Loucy (cell line): Measurements from ENCODE around the gene XCL2.

Experiments used
- H2AFZ ChIP-seq: fragments of 200-600 bp; sonication (generic); 2 replicates; pipeline ENCODE4 v1.6.0; 2016; ENCODE audit warnings: antibody characterized with exemption, mild to moderate bottlenecking, low read length, moderate library complexity
- H3F3A ChIP-seq: fragments of 200-600 bp; 2 replicates; pipeline ENCODE4 v1.6.0; 2016; ENCODE audit warnings: antibody characterized with exemption, low read depth, mild to moderate bottlenecking
- H3K27me3 ChIP-seq: fragments of 200-600 bp; sonication (generic); 2 replicates; pipeline ENCODE4 v1.6.1; 2014; ENCODE audit warnings: low read length, mild to moderate bottlenecking; ENCODE audit not compliant: insufficient read depth, poor library complexity, severe bottlenecking
- H3K36me3 ChIP-seq: fragments of 200-600 bp; sonication (generic); 2 replicates; pipeline ENCODE4 v1.6.1; 2016; ENCODE audit warnings: low read length; ENCODE audit not compliant: insufficient read depth
- H3K4me1 ChIP-seq: fragments of 200-600 bp; sonication (generic); 2 replicates; pipeline ENCODE4 v1.5.1; 2014; ENCODE audit warnings: low read length, mild to moderate bottlenecking; ENCODE audit not compliant: insufficient read depth, poor library complexity, severe bottlenecking
- H3K4me2 ChIP-seq: fragments of 200-600 bp; sonication (generic); 2 replicates; pipeline ENCODE4 v1.6.0; 2014; ENCODE audit warnings: antibody characterized with exemption, low read length, low read depth, mild to moderate bottlenecking; ENCODE audit not compliant: poor library complexity, severe bottlenecking
- H3K4me3 ChIP-seq: fragments of 200-600 bp; sonication (generic); 2 replicates; pipeline ENCODE4 v1.5.1; 2014; ENCODE audit warnings: low read length, mild to moderate bottlenecking, mixed read lengths; ENCODE audit not compliant: poor library complexity, severe bottlenecking
- H3K79me2 ChIP-seq: fragments of 200-600 bp; sonication (generic); 2 replicates; pipeline ENCODE4 v1.6.1; 2014; ENCODE audit warnings: low read length; ENCODE audit not compliant: insufficient read depth
- H3K9ac ChIP-seq: fragments of 200-600 bp; sonication (generic); 2 replicates; pipeline ENCODE4 v1.6.0; 2014; ENCODE audit warnings: mild to moderate bottlenecking, low read depth, low read length, moderate library complexity; ENCODE audit not compliant: poor library complexity, severe bottlenecking
- H3K9me2 ChIP-seq: fragments of 200-600 bp; sonication (generic); replicated peaks from 2 replicates; pipeline ENCODE4 v1.6.1; 2016; ENCODE audit warnings: low read depth, low read length, mixed read lengths
- H3K9me3 ChIP-seq: fragments of 200-600 bp; sonication (generic); 2 replicates; pipeline ENCODE4 v1.6.1; 2014; ENCODE audit warnings: mild to moderate bottlenecking, antibody characterized with exemption, low read length, low read depth; ENCODE audit not compliant: insufficient read depth
- H4K20me1 ChIP-seq: fragments of 200-600 bp; sonication (generic); 2 replicates; pipeline ENCODE4 v1.6.0; 2014; ENCODE audit warnings: antibody characterized with exemption, low read length, mild to moderate bottlenecking; ENCODE audit not compliant: insufficient read depth, poor library complexity, severe bottlenecking
- CTCF ChIP-seq: fragments of 200-600 bp; sonication (generic); conservative IDR thresholded peaks from 2 replicates; pipeline ENCODE4 v1.5.1; 2014; ENCODE audit warnings: mild to moderate bottlenecking, antibody characterized with exemption, low read length
- EZH2phosphoT487 ChIP-seq: fragments of 200-600 bp; IDR thresholded peaks from 2 replicates; pipeline ENCODE4 v1.6.1; 2018; ENCODE audit warnings: antibody characterized with exemption, mild to moderate bottlenecking, moderate library complexity, borderline replicate concordance

The XCL2 gene

GRCh38 chr1:168553680-168554553 lies 10.1 kb upstream of the XCL2 start:
- Histone ChIP-seq H2AFZ (peak overlapping the region; percentile 58; the same call in 1 of the 2 replicates), H3K27me3 (no peaks in the 10 kb centered on the region), H3K4me3 (peak overlapping the region; percentile 3), H3K36me3 (no peaks in the 10 kb centered on the region), H3K9ac (peak overlapping the region; percentile 53), H3F3A (peaks cover 9% of the 10 kb centered on the region; the same call in 1 of the 2 replicates), H3K4me2 (peak overlapping the region; percentile 35), H3K9me2 (no peaks in the 10 kb centered on the region), H4K20me1 (no peaks in the 10 kb centered on the region), H3K4me1 (peaks cover 89% of the 10 kb centered on the region), H3K9me3 (peaks cover 3% of the 10 kb centered on the region), H3K79me2 (no peaks in the 10 kb centered on the region)
- no peak for TF ChIP-seq CTCF
- TF ChIP-seq EZH2phosphoT487, result no peak

- Histone ChIP-seq H3K4me1 (peaks cover 80% of the 10 kb centered on the region), H3K36me3 (no peaks in the 10 kb centered on the region), H3F3A (peaks cover 9% of the 10 kb centered on the region; the same call in 1 of the 2 replicates), H3K9ac (no peak overlapping the region), H4K20me1 (no peaks in the 10 kb centered on the region), H3K9me2 (no peaks in the 10 kb centered on the region), H3K4me2 (no peak overlapping the region), H3K79me2 (no peaks in the 10 kb centered on the region), H3K27me3 (no peaks in the 10 kb centered on the region), H3K4me3 (no peak overlapping the region), H2AFZ (no peak overlapping the region), H3K9me3 (peaks cover 3% of the 10 kb centered on the region)
- TF ChIP-seq CTCF (no peak), EZH2phosphoT487 (no peak)
Observed at GRCh38 chr1:168552961-168553360, 9.2 kb upstream of the XCL2 start.

- H3K9me2 ChIP-seq, result no peaks in the 10 kb centered on the region
- H3F3A ChIP-seq, result peaks cover 9% of the 10 kb centered on the region; the same call in 1 of the 2 replicates
- no peaks in the 10 kb centered on the region for H3K27me3 ChIP-seq
- H3K4me3 ChIP-seq, result no peak overlapping the region
- no peak overlapping the region for H2AFZ ChIP-seq
- no peaks in the 10 kb centered on the region for H4K20me1 ChIP-seq
- peak overlapping the region; percentile 2 for H3K9ac ChIP-seq
- peaks cover 68% of the 10 kb centered on the region for H3K4me1 ChIP-seq
- H3K79me2 ChIP-seq, result no peaks in the 10 kb centered on the region
- no peak overlapping the region for H3K4me2 ChIP-seq
- H3K9me3 ChIP-seq, result peaks cover 3% of the 10 kb centered on the region
- H3K36me3 ChIP-seq, result no peaks in the 10 kb centered on the region
- no peak for TF ChIP-seq CTCF
- no peak for TF ChIP-seq EZH2phosphoT487
Observed at GRCh38 chr1:168551688-168552087, 7.9 kb upstream of the XCL2 start.
